HepG2 (cell line): Measurements from ENCODE around the gene TCEAL3. TPM values are rescaled to one million over a fixed set of nuclear protein-coding genes. Genes with fewer than 3 reads are reported as not detected.
"Not testable (repeated sequence)": the region's sequence is repeated elsewhere in the genome, so short reads cannot be mapped to it uniquely, and the experiment has no call there.

ENCODE experiments used
- ATAC-seq: fragments of 200-7000 bp; cut with Tn5 transposase; 3 replicates; pipeline ENCODE4 v1.9.1; 2020; ENCODE audit warnings: mild to moderate bottlenecking, moderate library complexity
- BruUV-seq: library from RNA; stranded (reverse); fragments of 400-500 nt; replicated peaks from 2 replicates; lab custom pipeline; 2021; lab: Mats Ljungman, UMichigan
- CTCF ChIA-PET: fragments of 300-600 bp; formaldehyde crosslinking; extraction: SDS; loops from one replicate; lab custom pipeline; 2021; ENCODE audit warnings: low total read pairs, inconsistent platforms, low intra/inter-chr PET ratio; lab: Yijun Ruan, JAX
- POLR2A ChIA-PET: fragments of 350-600 bp; sonication (Branson Sonifier 250); formaldehyde crosslinking; loops from one replicate; lab custom pipeline; 2020; ENCODE audit warnings: antibody characterized with exemption, inconsistent platforms; lab: Yijun Ruan, JAX
- DNase-seq: peaks from one replicate; pipeline ENCODE4 v3.0.0-alpha.2; 2015; ENCODE audit warnings: low spot score
- FAIRE-seq: peaks from 3 replicates; lab custom pipeline; 2011; peaks lifted over from hg19 to GRCh38; lab: Jason Lieb, UNC
- H2AFZ ChIP-seq: one replicate; pipeline ENCODE4 v1.6.1; 2011; ENCODE audit warnings: low read length, inconsistent platforms
- H3K27ac ChIP-seq: fragments of 300-600 bp; 3 replicates; pipeline ENCODE4 v1.8.0; 2011; ENCODE audit warnings: mixed run types, mild to moderate bottlenecking, mixed read lengths, low read length, inconsistent platforms; ENCODE audit not compliant: insufficient read depth; ENCODE audit errors: extremely low read length
- H3K27me3 ChIP-seq, 2 experiments: fragments of 200-600 bp in 1 of 2; 2 replicates in 1 of 2; 3 replicates in 1 of 2; pipeline versions ENCODE4 v1.6.0 to v1.8.0; 2011; ENCODE audit warnings: low read length in 2 of 2, mild to moderate bottlenecking in 2 of 2, moderate library complexity in 2 of 2, inconsistent platforms in 1 of 2; ENCODE audit not compliant: insufficient read depth in 2 of 2, control insufficient read depth in 1 of 2
- H3K36me3 ChIP-seq, 2 experiments: fragments of 200-600 bp in 1 of 2; replicated peaks in 1 of 2; 2 replicates in 1 of 2; 3 replicates in 1 of 2; pipeline versions ENCODE4 v1.5.1 to v1.8.0; 2011; ENCODE audit warnings: low read length in 2 of 2, inconsistent platforms in 1 of 2; ENCODE audit not compliant: insufficient read depth in 2 of 2, control insufficient read depth in 1 of 2
- H3K4me1 ChIP-seq: 2 replicates; pipeline ENCODE4 v1.5.1; 2012; ENCODE audit warnings: low read length, inconsistent platforms; ENCODE audit not compliant: insufficient read depth
- H3K4me2 ChIP-seq: 2 replicates; pipeline ENCODE4 v1.6.0; 2011; ENCODE audit warnings: low read depth, low read length, inconsistent platforms
- H3K4me3 ChIP-seq, 3 experiments: fragments of 200-600 bp in 1 of 3; sonication (generic), shearing (Covaris generic) in 1 of 3; replicated peaks in 1 of 3; 2 replicates each; pipeline ENCODE4 v1.5.1; 2011 to 2016; ENCODE audit warnings: low read length in 3 of 3, inconsistent platforms in 2 of 3, low read depth in 2 of 3, mild to moderate bottlenecking in 2 of 3, control low read depth in 1 of 3, mixed read lengths in 1 of 3; ENCODE audit not compliant: insufficient read depth in 1 of 3
- H3K79me2 ChIP-seq: one replicate; pipeline ENCODE4 v1.6.1; 2011; ENCODE audit warnings: low read length, inconsistent platforms; ENCODE audit not compliant: insufficient read depth
- H3K9ac ChIP-seq: 2 replicates; pipeline ENCODE4 v1.6.0; 2011; ENCODE audit warnings: mild to moderate bottlenecking, low read depth, low read length, inconsistent platforms; ENCODE audit not compliant: insufficient read depth
- H3K9me3 ChIP-seq: 2 replicates; pipeline ENCODE4 v1.5.1; 2012; ENCODE audit warnings: mild to moderate bottlenecking, low read length
- H4K20me1 ChIP-seq: 2 replicates; pipeline ENCODE4 v1.6.0; 2011; ENCODE audit warnings: inconsistent platforms, mild to moderate bottlenecking, low read length, moderate library complexity; ENCODE audit not compliant: insufficient read depth
- BHLHE40 ChIP-seq: IDR thresholded peaks from 2 replicates; pipeline ENCODE4 v1.6.1; 2011; ENCODE audit warnings: low read length, improper control_type of control experiment
- PLRG1 ChIP-seq: fragments of 450-650 bp; conservative IDR thresholded peaks from 2 replicates; pipeline ENCODE4 v1.6.1; 2016
- RFX1 ChIP-seq: fragments of 450-650 bp; IDR thresholded peaks from 2 replicates; pipeline ENCODE4 v1.6.1; 2017
- RFX3 ChIP-seq: IDR thresholded peaks from 2 replicates; pipeline ENCODE4 v1.6.1; 2016; ENCODE audit warnings: missing biosample characterization, missing genetic modification reagents
- RORA ChIP-seq: sonication (generic); formaldehyde crosslinking; IDR thresholded peaks from 2 replicates; pipeline ENCODE4 v1.5.0; 2020; ENCODE audit warnings: mild to moderate bottlenecking, missing genetic modification reagents, moderate library complexity
- ZFY ChIP-seq: sonication (generic); formaldehyde crosslinking; IDR thresholded peaks from 2 replicates; pipeline ENCODE4 v1.4.0; 2020; ENCODE audit warnings: missing genetic modification reagents
- ZNF282 ChIP-seq: fragments of 450-650 bp; IDR thresholded peaks from 2 replicates; pipeline ENCODE4 v1.6.1; 2018; ENCODE audit not compliant: partially characterized antibody
- WGBS: methylation state at CpG from one replicate; pipeline ENCODE4 v1.1.6; 2017; ENCODE audit warnings: low lambda C conversion rate; 5-methylcytosine and 5-hydroxymethylcytosine counted together
- in situ Hi-C: cut with HindIII; loops from 2 replicates; pipeline ENCODE4 v1.10.0; 2017; ENCODE audit warnings: low pct_unique_long_range_greater_than_20kb; ENCODE audit not compliant: extremely low pct_ligation_motif_present
- intact Hi-C: fragments of 100-400 bp; cut with micrococcal nuclease; formaldehyde crosslinking; loops from one replicate; pipeline ENCODE4 v1.10.0; 2022; ENCODE audit not compliant: unreplicated experiment
- polyA plus RNA-seq, 8 experiments: library from polyadenylated mRNA; depleted of rRNA in 3 of 8; stranded (reverse) in 7 of 8; unstranded in 1 of 8; fragments of >200 nt; fragmentation: Illumina TruSeq in 4 of 8; extraction: Trizol in 4 of 8; gene quantifications; 2 replicates each; pipeline versions ENCODE4 v1.2.1 to v1.2.3, GENCODE V29; 2011 to 2016; ENCODE audit warnings: low read depth in 4 of 8, missing spikeins in 1 of 8, mixed read lengths in 1 of 8; ENCODE audit not compliant: insufficient read depth in 1 of 8
- total RNA-seq, 5 experiments: library from RNA; depleted of rRNA; stranded (reverse); fragments of >200 nt; fragmentation: Illumina TruSeq; extraction: Trizol; gene quantifications; 2 replicates each; pipeline ENCODE4 v1.2.3, GENCODE V29; 2016; ENCODE audit warnings: low read depth in 1 of 5

The TCEAL3 gene
- total and polyA plus RNA-seq, 2 of the 13 experiments (the other 11 are each of a cell fraction or from before 2014, with no cell fraction given): 0.09 to 0.12 TPM

GRCh38 chrX:103637604-103638338 is 30.0 kb downstream of the TCEAL3 start:
- ChIA-PET CTCF (no interaction called here), POLR2A (no interaction called here)
- FAIRE-seq: peak; percentile 15
- WGBS: 0% methylated on average over 2 of the region's 2 CpGs
- no peak overlapping the region for H2AFZ ChIP-seq
- in situ Hi-C loops (no loop called here), intact Hi-C loops (no loop called here)
- H3K4me1 ChIP-seq: peaks cover 1% of the 10 kb centered on the region
- ATAC-seq: no peak; the same call in 2 of the 3 replicates
- no peak overlapping the region for H3K4me3 ChIP-seq
- H3K9me3 ChIP-seq: no peaks in the 10 kb centered on the region
- no peaks in the 10 kb centered on the region for H3K79me2 ChIP-seq
- no peaks in the 10 kb centered on the region for H3K36me3 ChIP-seq
- H3K27me3 ChIP-seq: no peaks in the 10 kb centered on the region
- no peaks in the 10 kb centered on the region for H4K20me1 ChIP-seq
- no peak overlapping the region for H3K4me2 ChIP-seq
- DNase-seq: no peak
- no TSS peak for BruUV-seq
- no peak overlapping the region for H3K27ac ChIP-seq
- TF ChIP-seq ZNF282 (no peak), PLRG1 (no peak), ZFY (CRISPR knock-in tag) (no peak), BHLHE40 (no peak), RORA (CRISPR knock-in tag) (no peak)
- H3K9ac ChIP-seq: no peak overlapping the region

- POLR2A ChIA-PET: interaction anchor here (1.0 kb wide), 1 partner anchor 47 kb away, joined by 3 read pairs; no protein-coding TSS in a partner anchor
- H3K9me3 ChIP-seq, DNase-seq, H2AFZ ChIP-seq, H3K79me2 ChIP-seq, H3K4me2 ChIP-seq, H3K9ac ChIP-seq, in situ Hi-C loops, H3K27ac ChIP-seq, H3K36me3 ChIP-seq, H4K20me1 ChIP-seq, H3K4me3 ChIP-seq, intact Hi-C loops, CTCF ChIA-PET, BruUV-seq, H3K27me3 ChIP-seq, FAIRE-seq: not testable (repeated sequence)
- no CpG with 5 or more reads among the region's 6 CpGs for WGBS
- peaks cover 10% of the 10 kb centered on the region for H3K4me1 ChIP-seq
- ATAC-seq: peak; percentile 35; the same call in 2 of the 3 replicates
- TF ChIP-seq RFX1 (peak; percentile 50; the same call in 1 of the 2 replicates), RFX3 (CRISPR knock-in tag) (peak; percentile 54)
Observed at GRCh38 chrX:103638479-103639346, 30.9 kb downstream of the TCEAL3 start.
